Measurements from ENCODE around the gene EED.
"Not testable (repeated sequence)": the region's sequence is repeated elsewhere in the genome, so short reads cannot be mapped to it uniquely, and the experiment has no call there.

The EED gene

DNA sequence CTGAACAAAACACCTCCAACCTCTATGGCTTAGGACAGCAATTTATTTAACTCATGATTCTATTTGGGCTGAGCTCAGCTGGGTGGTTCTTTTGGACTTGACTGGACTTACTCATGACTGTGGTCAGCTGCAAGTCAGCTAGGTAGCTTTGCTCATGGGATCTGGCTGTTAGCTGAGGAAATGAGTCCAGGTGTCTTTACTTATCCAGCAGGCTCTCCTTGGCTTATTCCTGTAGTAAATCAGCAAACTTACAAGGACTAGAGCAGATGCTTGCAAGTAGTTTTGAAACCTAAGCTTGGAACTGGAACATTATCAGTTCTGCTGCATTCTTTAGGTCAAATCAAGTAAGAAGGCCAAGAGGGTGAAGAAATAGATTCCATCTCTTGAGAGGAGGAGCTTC, 49.5 kb downstream of the EED start:
- TF ChIP-seq, protein P1, sequence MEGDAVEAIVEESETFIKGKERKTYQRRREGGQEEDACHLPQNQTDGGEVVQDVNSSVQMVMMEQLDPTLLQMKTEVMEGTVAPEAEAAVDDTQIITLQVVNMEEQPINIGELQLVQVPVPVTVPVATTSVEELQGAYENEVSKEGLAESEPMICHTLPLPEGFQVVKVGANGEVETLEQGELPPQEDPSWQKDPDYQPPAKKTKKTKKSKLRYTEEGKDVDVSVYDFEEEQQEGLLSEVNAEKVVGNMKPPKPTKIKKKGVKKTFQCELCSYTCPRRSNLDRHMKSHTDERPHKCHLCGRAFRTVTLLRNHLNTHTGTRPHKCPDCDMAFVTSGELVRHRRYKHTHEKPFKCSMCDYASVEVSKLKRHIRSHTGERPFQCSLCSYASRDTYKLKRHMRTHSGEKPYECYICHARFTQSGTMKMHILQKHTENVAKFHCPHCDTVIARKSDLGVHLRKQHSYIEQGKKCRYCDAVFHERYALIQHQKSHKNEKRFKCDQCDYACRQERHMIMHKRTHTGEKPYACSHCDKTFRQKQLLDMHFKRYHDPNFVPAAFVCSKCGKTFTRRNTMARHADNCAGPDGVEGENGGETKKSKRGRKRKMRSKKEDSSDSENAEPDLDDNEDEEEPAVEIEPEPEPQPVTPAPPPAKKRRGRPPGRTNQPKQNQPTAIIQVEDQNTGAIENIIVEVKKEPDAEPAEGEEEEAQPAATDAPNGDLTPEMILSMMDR (IDR thresholded peaks at IDR 0.05; ENCODE audit: control insufficient read depth, insufficient read depth, low read depth, low read length, missing control alignments), result no peak
- DNase-seq (ENCODE audit: low read depth), result no peak

DNA sequence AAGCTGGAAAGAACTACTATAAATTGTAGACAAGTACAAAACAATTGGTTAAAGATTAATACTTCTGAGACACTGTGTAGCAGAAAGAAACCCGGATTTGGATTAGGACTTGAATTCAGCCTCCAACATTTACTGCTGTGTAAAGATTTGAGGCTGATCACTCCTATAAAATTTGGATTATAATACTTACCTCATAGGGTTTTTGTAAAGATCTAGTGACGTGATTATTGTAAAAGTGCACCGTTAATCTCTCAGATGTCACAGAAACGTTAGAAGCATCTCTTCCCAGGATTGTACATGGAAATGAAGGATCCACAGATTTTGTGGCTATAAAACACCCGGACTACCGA, 57.2 kb downstream of the EED start:
- DNase-seq (ENCODE audit: low read depth), result no peak
- TF ChIP-seq, protein P1 (IDR thresholded peaks at IDR 0.05; ENCODE audit: control insufficient read depth, insufficient read depth, low read depth, low read length, missing control alignments), result no peak
- H3K4me3 ChIP-seq (ENCODE audit: control insufficient read depth, low read depth, low read length), result peak overlapping the region; percentile 97; the same call in 1 of the 2 replicates

More for the DNA sequence above, 49.5 kb downstream of the EED start:
- no peak overlapping the region for H3K4me3 ChIP-seq (ENCODE audit: control insufficient read depth, low read depth, low read length)

DNA sequence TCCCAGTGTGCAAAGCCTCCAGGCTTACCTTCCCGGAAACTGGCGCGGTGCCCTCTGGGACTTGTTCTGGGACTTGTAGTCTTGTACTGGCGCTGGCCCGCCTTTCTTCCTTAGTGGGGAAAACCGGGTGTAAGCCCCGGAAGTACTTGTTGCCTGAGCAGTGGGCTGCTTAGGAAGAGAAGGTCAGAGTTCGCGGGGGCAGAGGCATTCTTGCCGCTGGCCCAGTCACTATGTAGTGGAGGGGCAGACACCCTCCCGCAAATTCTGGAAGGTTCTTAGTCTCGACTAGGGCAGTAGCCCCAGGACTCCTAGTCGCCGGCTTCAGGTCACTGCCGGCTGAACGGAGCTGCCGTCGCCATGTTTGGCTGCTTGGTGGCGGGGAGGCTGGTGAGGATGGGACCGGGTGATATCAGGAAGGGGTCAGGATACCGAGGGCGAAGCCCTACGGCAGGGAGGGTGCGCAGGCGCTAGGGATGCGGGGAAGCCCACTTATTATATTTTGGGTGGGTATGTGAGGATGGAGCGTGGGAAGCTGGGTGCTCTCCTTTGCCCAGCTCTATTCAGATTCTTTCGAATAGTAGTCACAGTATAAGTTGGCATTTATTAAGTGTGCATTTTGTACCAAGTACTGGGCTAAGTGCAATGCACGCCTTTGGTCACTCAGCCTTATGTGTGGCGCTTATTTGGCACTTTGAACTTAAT, 57.7 kb downstream of the EED start, which contains the start of gene HIKESHI:
Gene HIKESHI (plus strand): TSS at position 149 of the 702 bp plus-strand sequence. CDS start 209 bp downstream, at position 358.
- peak within 1 kb of the TSS; percentile 97 for H3K4me3 ChIP-seq (ENCODE audit: control insufficient read depth, low read depth, low read length)
- TF ChIP-seq, protein P1 (IDR thresholded peaks at IDR 0.05; ENCODE audit: control insufficient read depth, insufficient read depth, low read depth, low read length, missing control alignments), result no peak
- DNase-seq (ENCODE audit: low read depth), result peak; percentile 88

DNA sequence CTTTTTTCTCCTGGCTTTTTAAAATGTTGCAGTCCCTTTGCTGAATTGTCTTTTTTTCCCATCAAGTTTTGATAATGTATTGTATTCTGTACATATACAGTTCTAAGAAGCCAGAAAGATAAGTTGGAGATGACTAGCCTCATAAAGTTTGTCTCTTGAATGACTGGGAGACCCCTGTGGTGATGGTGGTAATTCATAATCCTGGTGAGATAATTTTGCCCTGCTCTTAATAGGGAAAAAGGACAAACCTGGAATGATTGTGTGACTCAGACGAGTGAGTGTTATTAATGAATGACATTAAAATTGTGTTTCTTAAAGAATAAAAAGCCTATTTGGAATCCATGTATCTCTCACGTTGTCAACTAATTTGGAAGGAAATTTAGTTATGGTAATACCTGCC, 58.7 kb downstream of the EED start:
- TF ChIP-seq, protein P1 (IDR thresholded peaks at IDR 0.05; ENCODE audit: control insufficient read depth, insufficient read depth, low read depth, low read length, missing control alignments), result no peak
- H3K4me3 ChIP-seq (ENCODE audit: control insufficient read depth, low read depth, low read length), result peak overlapping the region; percentile 97
- no peak for DNase-seq (ENCODE audit: low read depth)

DNA sequence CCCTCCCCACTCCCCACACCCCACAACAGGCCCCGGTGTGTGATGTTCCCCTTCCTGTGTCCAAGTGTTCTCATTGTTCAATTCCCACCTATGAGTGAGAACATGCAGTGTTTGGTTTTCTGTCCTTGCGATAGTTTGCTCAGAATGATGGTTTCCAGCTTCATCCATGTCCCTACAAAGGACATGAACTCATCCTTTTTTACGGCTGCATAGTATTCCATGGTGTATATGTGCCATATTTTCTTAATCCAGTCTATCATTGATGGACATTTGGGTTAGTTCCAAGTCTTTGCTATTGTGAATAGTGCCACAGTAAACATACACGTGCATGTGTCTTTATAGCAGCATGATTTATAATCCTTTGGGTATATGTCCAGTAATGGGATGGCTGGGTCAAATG, 64.2 kb downstream of the EED start:
- DNase-seq (ENCODE audit: low read depth); H3K4me3 ChIP-seq (ENCODE audit: control insufficient read depth, low read depth, low read length): not testable (repeated sequence)

DNA sequence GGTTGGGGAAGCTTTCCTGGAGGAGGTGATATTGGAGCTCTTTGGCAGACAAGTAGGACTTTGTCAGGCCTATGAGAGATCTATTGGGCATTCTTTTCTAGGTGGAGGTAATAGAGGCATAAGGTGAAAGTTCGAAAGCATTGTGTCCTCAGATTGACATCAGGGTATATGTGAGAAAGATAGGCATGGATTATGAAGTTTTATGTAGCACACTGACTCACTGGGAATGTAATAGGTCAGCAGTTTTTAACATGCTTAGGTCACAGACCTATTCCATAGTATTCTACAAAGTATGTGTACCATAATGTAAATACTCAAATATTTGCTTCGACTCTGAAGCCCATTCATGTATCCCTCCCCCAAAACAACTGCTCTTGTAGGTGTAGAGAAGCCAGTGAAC, 69.2 kb downstream of the EED start:
- DNase-seq (ENCODE audit: low read depth), result no peak
- no peak overlapping the region for H3K4me3 ChIP-seq (ENCODE audit: control insufficient read depth, low read depth, low read length)
- TF ChIP-seq, protein P1 (IDR thresholded peaks at IDR 0.05; ENCODE audit: control insufficient read depth, insufficient read depth, low read depth, low read length, missing control alignments), result no peak

DNA sequence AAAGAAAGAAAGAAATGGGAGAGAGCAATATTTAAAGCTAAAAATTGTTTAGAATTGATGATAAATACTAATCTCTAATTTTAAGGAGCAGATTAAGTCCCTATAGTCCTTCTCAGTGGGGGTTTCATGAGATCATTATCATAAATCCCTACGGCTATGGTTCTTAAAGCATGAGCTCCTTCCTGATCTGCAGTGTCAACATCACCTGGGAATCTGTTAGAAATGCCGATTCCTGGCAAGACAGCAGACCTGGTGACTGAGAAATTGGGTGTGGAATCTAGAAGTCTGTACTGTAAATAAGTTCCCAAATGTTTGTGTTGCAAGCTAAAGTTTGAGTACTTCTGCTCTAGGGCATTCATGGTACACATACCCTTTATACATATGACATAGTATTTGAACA, 70.1 kb downstream of the EED start:
- TF ChIP-seq, protein P1 (IDR thresholded peaks at IDR 0.05; ENCODE audit: control insufficient read depth, insufficient read depth, low read depth, low read length, missing control alignments), result no peak
- no peak for DNase-seq (ENCODE audit: low read depth)
- no peak overlapping the region for H3K4me3 ChIP-seq (ENCODE audit: control insufficient read depth, low read depth, low read length)

Data from AG09309 (cell line).